ENCODE measurements around the gene MAPK8IP1.

DNA sequence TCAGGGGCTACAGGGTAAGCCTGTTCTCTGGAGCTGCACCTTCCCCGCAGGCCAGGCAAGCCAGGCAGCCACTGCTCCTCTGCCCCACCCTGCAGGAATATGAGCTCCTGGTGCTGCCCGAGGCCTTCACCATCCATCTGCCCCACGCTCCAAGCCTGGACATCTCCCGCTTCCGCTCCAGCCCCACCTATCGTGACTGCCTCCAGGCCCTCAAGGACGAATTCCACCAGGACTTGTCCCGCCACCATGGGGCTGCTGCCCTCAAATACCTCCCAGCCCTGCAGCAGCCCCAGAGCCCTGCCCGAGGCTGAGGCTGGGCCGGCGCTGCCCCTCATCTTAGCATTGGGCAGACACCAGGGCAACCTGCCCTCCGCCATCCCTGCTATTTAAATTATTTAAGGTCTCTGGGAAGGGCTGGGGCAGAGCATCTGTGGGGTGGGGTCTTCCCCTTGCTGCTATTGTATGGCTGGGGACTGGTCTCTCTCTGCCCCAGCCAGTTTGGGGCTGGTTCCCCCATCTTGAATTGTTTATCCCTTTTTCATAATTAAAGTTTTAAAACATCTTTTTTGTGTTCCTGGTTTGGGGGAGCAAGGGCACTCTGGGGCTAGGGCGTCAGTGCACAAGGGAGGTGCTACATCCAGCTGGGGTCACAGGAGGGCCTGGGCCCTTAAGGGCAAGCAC is 43.2 kb downstream of the MAPK8IP1 start:
- no peak for TF ChIP-seq POLR2A (IDR thresholded peaks at IDR 0.05)
- TF ChIP-seq, protein P1, sequence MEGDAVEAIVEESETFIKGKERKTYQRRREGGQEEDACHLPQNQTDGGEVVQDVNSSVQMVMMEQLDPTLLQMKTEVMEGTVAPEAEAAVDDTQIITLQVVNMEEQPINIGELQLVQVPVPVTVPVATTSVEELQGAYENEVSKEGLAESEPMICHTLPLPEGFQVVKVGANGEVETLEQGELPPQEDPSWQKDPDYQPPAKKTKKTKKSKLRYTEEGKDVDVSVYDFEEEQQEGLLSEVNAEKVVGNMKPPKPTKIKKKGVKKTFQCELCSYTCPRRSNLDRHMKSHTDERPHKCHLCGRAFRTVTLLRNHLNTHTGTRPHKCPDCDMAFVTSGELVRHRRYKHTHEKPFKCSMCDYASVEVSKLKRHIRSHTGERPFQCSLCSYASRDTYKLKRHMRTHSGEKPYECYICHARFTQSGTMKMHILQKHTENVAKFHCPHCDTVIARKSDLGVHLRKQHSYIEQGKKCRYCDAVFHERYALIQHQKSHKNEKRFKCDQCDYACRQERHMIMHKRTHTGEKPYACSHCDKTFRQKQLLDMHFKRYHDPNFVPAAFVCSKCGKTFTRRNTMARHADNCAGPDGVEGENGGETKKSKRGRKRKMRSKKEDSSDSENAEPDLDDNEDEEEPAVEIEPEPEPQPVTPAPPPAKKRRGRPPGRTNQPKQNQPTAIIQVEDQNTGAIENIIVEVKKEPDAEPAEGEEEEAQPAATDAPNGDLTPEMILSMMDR (IDR thresholded peaks at IDR 0.05) = no peak

Data from lower leg skin (tissue), 3 donors.